HepG2 (cell line): ENCODE data around the gene ADGRD1. TPM values are rescaled to one million over a fixed set of nuclear protein-coding genes. Genes with fewer than 3 reads are reported as not detected.
A peak's percentile ranks its signal among the peaks of the same experiment; 100 is the strongest.

ENCODE experiments used
- ATAC-seq: fragments of 200-7000 bp; cut with Tn5 transposase; 3 replicates; pipeline ENCODE4 v1.9.1; 2020; ENCODE audit warnings: mild to moderate bottlenecking, moderate library complexity
- BruUV-seq: library from RNA; stranded (reverse); fragments of 400-500 nt; replicated peaks from 2 replicates; lab custom pipeline; 2021; lab: Mats Ljungman, UMichigan
- CTCF ChIA-PET: fragments of 300-600 bp; formaldehyde crosslinking; extraction: SDS; loops from one replicate; lab custom pipeline; 2021; ENCODE audit warnings: low total read pairs, inconsistent platforms, low intra/inter-chr PET ratio; lab: Yijun Ruan, JAX
- POLR2A ChIA-PET: fragments of 350-600 bp; sonication (Branson Sonifier 250); formaldehyde crosslinking; loops from one replicate; lab custom pipeline; 2020; ENCODE audit warnings: antibody characterized with exemption, inconsistent platforms; lab: Yijun Ruan, JAX
- DNase-seq: peaks from one replicate; pipeline ENCODE4 v3.0.0-alpha.2; 2015; ENCODE audit warnings: low spot score
- FAIRE-seq: peaks from 3 replicates; lab custom pipeline; 2011; peaks lifted over from hg19 to GRCh38; lab: Jason Lieb, UNC
- H2AFZ ChIP-seq: one replicate; pipeline ENCODE4 v1.6.1; 2011; ENCODE audit warnings: low read length, inconsistent platforms
- H3K27ac ChIP-seq: fragments of 300-600 bp; 3 replicates; pipeline ENCODE4 v1.8.0; 2011; ENCODE audit warnings: mixed run types, mild to moderate bottlenecking, mixed read lengths, low read length, inconsistent platforms; ENCODE audit not compliant: insufficient read depth; ENCODE audit errors: extremely low read length
- H3K27me3 ChIP-seq, 2 experiments: fragments of 200-600 bp in 1 of 2; 2 replicates in 1 of 2; 3 replicates in 1 of 2; pipeline versions ENCODE4 v1.6.0 to v1.8.0; 2011; ENCODE audit warnings: low read length in 2 of 2, mild to moderate bottlenecking in 2 of 2, moderate library complexity in 2 of 2, inconsistent platforms in 1 of 2; ENCODE audit not compliant: insufficient read depth in 2 of 2, control insufficient read depth in 1 of 2
- H3K36me3 ChIP-seq, 2 experiments: fragments of 200-600 bp in 1 of 2; replicated peaks in 1 of 2; 2 replicates in 1 of 2; 3 replicates in 1 of 2; pipeline versions ENCODE4 v1.5.1 to v1.8.0; 2011; ENCODE audit warnings: low read length in 2 of 2, inconsistent platforms in 1 of 2; ENCODE audit not compliant: insufficient read depth in 2 of 2, control insufficient read depth in 1 of 2
- H3K4me1 ChIP-seq: 2 replicates; pipeline ENCODE4 v1.5.1; 2012; ENCODE audit warnings: low read length, inconsistent platforms; ENCODE audit not compliant: insufficient read depth
- H3K4me2 ChIP-seq: 2 replicates; pipeline ENCODE4 v1.6.0; 2011; ENCODE audit warnings: low read depth, low read length, inconsistent platforms
- H3K4me3 ChIP-seq, 3 experiments: fragments of 200-600 bp in 1 of 3; sonication (generic), shearing (Covaris generic) in 1 of 3; replicated peaks in 1 of 3; 2 replicates each; pipeline ENCODE4 v1.5.1; 2011 to 2016; ENCODE audit warnings: low read length in 3 of 3, inconsistent platforms in 2 of 3, low read depth in 2 of 3, mild to moderate bottlenecking in 2 of 3, control low read depth in 1 of 3, mixed read lengths in 1 of 3; ENCODE audit not compliant: insufficient read depth in 1 of 3
- H3K79me2 ChIP-seq: one replicate; pipeline ENCODE4 v1.6.1; 2011; ENCODE audit warnings: low read length, inconsistent platforms; ENCODE audit not compliant: insufficient read depth
- H3K9ac ChIP-seq: 2 replicates; pipeline ENCODE4 v1.6.0; 2011; ENCODE audit warnings: mild to moderate bottlenecking, low read depth, low read length, inconsistent platforms; ENCODE audit not compliant: insufficient read depth
- H3K9me3 ChIP-seq: 2 replicates; pipeline ENCODE4 v1.5.1; 2012; ENCODE audit warnings: mild to moderate bottlenecking, low read length
- H4K20me1 ChIP-seq: 2 replicates; pipeline ENCODE4 v1.6.0; 2011; ENCODE audit warnings: inconsistent platforms, mild to moderate bottlenecking, low read length, moderate library complexity; ENCODE audit not compliant: insufficient read depth
- ARNT2 ChIP-seq: sonication (generic); formaldehyde crosslinking; IDR thresholded peaks from 2 replicates; pipeline ENCODE4 v1.8.0; 2022; ENCODE audit warnings: mild to moderate bottlenecking, low read depth, missing genetic modification reagents, moderate library complexity
- CBX5 ChIP-seq: sonication (generic); formaldehyde crosslinking; IDR thresholded peaks from 2 replicates; pipeline ENCODE4 v1.4.0; 2020; ENCODE audit warnings: missing genetic modification reagents, borderline replicate concordance
- MNT ChIP-seq: fragments of 450-650 bp; IDR thresholded peaks from 2 replicates; pipeline ENCODE4 v1.6.1; 2016
- PRDM4 ChIP-seq: sonication (generic); formaldehyde crosslinking; IDR thresholded peaks from 2 replicates; pipeline ENCODE4 v1.9.0; 2021; ENCODE audit warnings: missing genetic modification reagents, borderline replicate concordance
- SSRP1 ChIP-seq: IDR thresholded peaks from 2 replicates; pipeline ENCODE4 v1.6.1; 2016; ENCODE audit warnings: control low read depth
- USF2 ChIP-seq, 2 experiments: sonication (generic) in 1 of 2; formaldehyde crosslinking in 1 of 2; IDR thresholded peaks; 2 replicates each; pipeline versions ENCODE4 v1.5.1 to v1.6.1; 2011 to 2020; ENCODE audit warnings: borderline replicate concordance in 1 of 2, low read depth in 1 of 2, low read length in 1 of 2, mild to moderate bottlenecking in 1 of 2, missing genetic modification reagents in 1 of 2, moderate library complexity in 1 of 2
- ZIK1 ChIP-seq: sonication (generic); formaldehyde crosslinking; IDR thresholded peaks from 2 replicates; pipeline ENCODE4 v1.5.0; 2020; ENCODE audit warnings: mild to moderate bottlenecking, low read depth, missing genetic modification reagents, borderline replicate concordance
- ZNF263 ChIP-seq: sonication (generic); formaldehyde crosslinking; IDR thresholded peaks from 2 replicates; pipeline ENCODE4 v1.4.0; 2020; ENCODE audit warnings: missing genetic modification reagents
- ZNF414 ChIP-seq: sonication (generic); formaldehyde crosslinking; IDR thresholded peaks from 2 replicates; pipeline ENCODE4 v1.5.0; 2020; ENCODE audit warnings: missing genetic modification reagents
- ZNF788 ChIP-seq: sonication (generic); formaldehyde crosslinking; IDR thresholded peaks from 2 replicates; pipeline ENCODE4 v1.5.0; 2020; ENCODE audit warnings: mild to moderate bottlenecking, missing genetic modification reagents, borderline replicate concordance
- ZNF883 ChIP-seq: sonication (generic); formaldehyde crosslinking; IDR thresholded peaks from 2 replicates; pipeline ENCODE4 v1.5.1; 2020; ENCODE audit warnings: mild to moderate bottlenecking, missing genetic modification reagents; ENCODE audit errors: not compliant biosample characterization
- WGBS: methylation state at CpG from one replicate; pipeline ENCODE4 v1.1.6; 2017; ENCODE audit warnings: low lambda C conversion rate; 5-methylcytosine and 5-hydroxymethylcytosine counted together
- in situ Hi-C: cut with HindIII; loops from 2 replicates; pipeline ENCODE4 v1.10.0; 2017; ENCODE audit warnings: low pct_unique_long_range_greater_than_20kb; ENCODE audit not compliant: extremely low pct_ligation_motif_present
- intact Hi-C: fragments of 100-400 bp; cut with micrococcal nuclease; formaldehyde crosslinking; loops from one replicate; pipeline ENCODE4 v1.10.0; 2022; ENCODE audit not compliant: unreplicated experiment
- polyA plus RNA-seq, 8 experiments: library from polyadenylated mRNA; depleted of rRNA in 3 of 8; stranded (reverse) in 7 of 8; unstranded in 1 of 8; fragments of >200 nt; fragmentation: Illumina TruSeq in 4 of 8; extraction: Trizol in 4 of 8; gene quantifications; 2 replicates each; pipeline versions ENCODE4 v1.2.1 to v1.2.3, GENCODE V29; 2011 to 2016; ENCODE audit warnings: low read depth in 4 of 8, missing spikeins in 1 of 8, mixed read lengths in 1 of 8; ENCODE audit not compliant: insufficient read depth in 1 of 8
- total RNA-seq, 5 experiments: library from RNA; depleted of rRNA; stranded (reverse); fragments of >200 nt; fragmentation: Illumina TruSeq; extraction: Trizol; gene quantifications; 2 replicates each; pipeline ENCODE4 v1.2.3, GENCODE V29; 2016; ENCODE audit warnings: low read depth in 1 of 5

ADGRD1 gene
- total and polyA plus RNA-seq, 2 of the 13 experiments (the other 11 are each of a cell fraction or from before 2014, with no cell fraction given): 0.46 to 12.4 TPM

DNA sequence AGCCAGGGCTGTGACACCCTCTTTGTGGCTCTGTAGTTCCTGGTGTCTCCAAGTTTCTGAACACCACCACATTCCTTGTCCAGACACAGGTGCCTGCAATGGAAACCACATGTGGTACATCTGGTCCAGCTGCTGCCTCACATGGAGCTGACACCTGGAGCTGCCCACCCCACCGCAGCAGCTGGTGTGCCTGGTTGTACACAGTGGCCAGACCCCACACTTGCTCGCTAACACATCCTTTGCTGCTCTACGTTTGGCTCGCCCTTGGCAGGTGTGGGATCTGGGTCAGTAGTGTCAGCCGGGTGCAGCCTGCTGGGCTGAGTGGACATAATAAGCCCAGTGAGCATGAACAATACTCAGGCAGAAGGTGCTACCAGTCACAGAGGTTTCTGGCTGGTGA is 198.9 kb downstream of the ADGRD1 start:
- Histone ChIP-seq H3K36me3 (no peaks in the 10 kb centered on the region), H2AFZ (no peak overlapping the region), H3K9ac (no peak overlapping the region), H3K4me3 (no peak overlapping the region), H3K9me3 (no peaks in the 10 kb centered on the region), H3K27ac (no peak overlapping the region), H3K27me3 (peaks cover 0 to 1% of the 10 kb centered on the region in 2 experiments; a peak in 2 of 5 replicates), H4K20me1 (no peaks in the 10 kb centered on the region), H3K79me2 (no peaks in the 10 kb centered on the region), H3K4me2 (no peak overlapping the region), H3K4me1 (no peaks in the 10 kb centered on the region)
- in situ Hi-C loops (no loop called here), intact Hi-C loops (no loop called here)
- ChIA-PET POLR2A (no interaction called here), CTCF (no interaction called here)
- no peak for FAIRE-seq
- BruUV-seq: no TSS peak
- TF ChIP-seq MNT (peak; percentile 55), CBX5 (CRISPR knock-in tag) (no peak)
- WGBS: no CpG with 5 or more reads among the region's 5 CpGs
- no peak for ATAC-seq
- DNase-seq: no peak

DNA sequence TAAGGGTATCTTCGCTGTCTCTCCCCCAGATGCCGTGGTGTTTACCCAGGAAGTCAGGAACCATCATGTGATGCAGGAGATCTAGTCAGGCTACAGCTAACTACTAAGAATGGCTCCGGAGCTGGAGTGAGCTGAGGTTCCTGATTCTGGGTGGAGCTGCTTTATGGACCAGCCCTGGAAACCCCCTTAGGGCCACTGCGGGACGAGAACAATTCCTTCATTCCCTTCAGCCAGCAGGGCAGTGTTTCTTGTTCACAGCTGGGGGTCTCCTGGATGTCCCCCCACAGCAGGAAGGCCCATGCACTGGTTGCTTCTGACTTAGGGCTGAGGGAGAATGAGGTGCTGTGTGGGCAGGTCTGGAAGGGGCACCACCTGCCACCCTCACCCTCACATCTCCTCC is 199.3 kb downstream of the ADGRD1 start:
- H4K20me1 ChIP-seq: no peaks in the 10 kb centered on the region
- no peaks in the 10 kb centered on the region for H3K79me2 ChIP-seq
- ChIA-PET CTCF (no interaction called here), POLR2A (no interaction called here)
- no peak overlapping the region for H2AFZ ChIP-seq
- intact Hi-C loops (no loop called here), in situ Hi-C loops (no loop called here)
- no peak overlapping the region for H3K9ac ChIP-seq
- no peaks in the 10 kb centered on the region for H3K4me1 ChIP-seq
- H3K9me3 ChIP-seq: no peaks in the 10 kb centered on the region
- DNase-seq (no peak), ATAC-seq (no peak), FAIRE-seq (no peak)
- no peak overlapping the region for H3K4me3 ChIP-seq
- no peak overlapping the region for H3K27ac ChIP-seq
- H3K4me2 ChIP-seq: no peak overlapping the region
- BruUV-seq: no TSS peak
- peaks cover 0 to 1% of the 10 kb centered on the region in 2 experiments; a peak in 2 of 5 replicates for H3K27me3 ChIP-seq
- no peaks in the 10 kb centered on the region for H3K36me3 ChIP-seq
- WGBS: 53% methylated on average over 3 of the region's 5 CpGs
- TF ChIP-seq ZIK1 (CRISPR knock-in tag) (no peak), ZNF414 (CRISPR knock-in tag) (no peak), ARNT2 (no peak), PRDM4 (CRISPR knock-in tag) (no peak), USF2 (IDR thresholded peaks at IDR 0.05; ENCODE audit: low read depth, low read length) (no peak), USF2 (CRISPR knock-in tag; IDR thresholded peaks at IDR 0.05; ENCODE audit: borderline replicate concordance) (no peak), ZNF263 (CRISPR knock-in tag) (no peak), SSRP1 (CRISPR knock-in tag) (no peak), ZNF788 (CRISPR knock-in tag) (no peak), ZNF883 (CRISPR knock-in tag) (no peak)
